T-helper 1 cell treated with Interleukin-12 subunit alpha and Interleukin-12 subunit beta and Interleukin-4 antibody, amounts not matched to agents 30 μg/mL and 1 μg/mL, for 36 hours (primary cell): Measurements from ENCODE around the gene ANP32A.

Experiments
- H3K27ac Mint-ChIP-seq: one replicate; pipeline ENCODE4 v1.8.0; 2021; ENCODE audit warnings: mild to moderate bottlenecking, mixed read lengths
- H3K27me3 Mint-ChIP-seq: one replicate; pipeline ENCODE4 v1.8.0; 2021; ENCODE audit warnings: low read depth, mixed read lengths
- H3K36me3 Mint-ChIP-seq: one replicate; pipeline ENCODE4 v1.8.0; 2021; ENCODE audit warnings: low read depth, mixed read lengths
- H3K4me1 Mint-ChIP-seq: one replicate; pipeline ENCODE4 v1.8.0; 2021; ENCODE audit warnings: low read depth, mixed read lengths
- H3K4me3 Mint-ChIP-seq: one replicate; pipeline ENCODE4 v1.8.0; 2021; ENCODE audit warnings: mild to moderate bottlenecking, moderate library complexity, mixed read lengths
- H3K9me3 Mint-ChIP-seq: one replicate; pipeline ENCODE4 v1.8.0; 2021; ENCODE audit warnings: mixed read lengths

ANP32A gene

GRCh38 chr15:68816158-68816557 is 4.5 kb downstream of the ANP32A start:
- Mint-ChIP-seq H3K36me3 (peaks cover 29% of the 10 kb centered on the region), H3K4me3 (peak overlapping the region; percentile 97), H3K27ac (peak overlapping the region; percentile 97), H3K4me1 (peaks cover 41% of the 10 kb centered on the region), H3K27me3 (no peaks in the 10 kb centered on the region), H3K9me3 (no peaks in the 10 kb centered on the region)

- H3K27ac Mint-ChIP-seq, result no peak overlapping the region
- no peaks in the 10 kb centered on the region for H3K9me3 Mint-ChIP-seq
- peaks cover 44% of the 10 kb centered on the region for H3K4me1 Mint-ChIP-seq
- no peaks in the 10 kb centered on the region for H3K27me3 Mint-ChIP-seq
- peak overlapping the region; percentile 97 for H3K4me3 Mint-ChIP-seq
- peaks cover 27% of the 10 kb centered on the region for H3K36me3 Mint-ChIP-seq
Observed at GRCh38 chr15:68815598-68815997, 5.1 kb downstream of the ANP32A start.

DNA sequence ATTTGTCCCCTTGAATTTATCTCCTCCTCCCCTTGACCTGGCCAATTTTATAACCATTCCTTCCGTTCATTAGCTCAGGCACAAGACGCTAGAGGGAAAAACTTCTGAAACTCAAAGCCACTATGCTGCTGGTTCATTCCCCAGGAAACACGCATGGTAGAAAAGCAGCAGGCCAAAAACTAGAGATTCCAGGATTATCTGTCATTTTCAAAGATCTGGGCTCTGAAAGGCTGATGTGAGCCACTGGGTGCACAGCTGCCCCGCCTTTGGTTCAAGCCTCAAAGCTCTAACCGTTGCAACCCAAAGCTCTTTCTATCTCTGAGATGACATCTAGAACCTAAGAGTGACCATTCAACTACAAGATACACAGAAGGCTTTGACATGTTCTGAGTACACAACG is 6.1 kb downstream of the ANP32A start:
- Mint-ChIP-seq H3K36me3 (peaks cover 24% of the 10 kb centered on the region), H3K4me3 (peak overlapping the region; percentile 3), H3K27me3 (no peaks in the 10 kb centered on the region), H3K4me1 (peaks cover 54% of the 10 kb centered on the region), H3K9me3 (no peaks in the 10 kb centered on the region), H3K27ac (peak overlapping the region; percentile 9)

DNA sequence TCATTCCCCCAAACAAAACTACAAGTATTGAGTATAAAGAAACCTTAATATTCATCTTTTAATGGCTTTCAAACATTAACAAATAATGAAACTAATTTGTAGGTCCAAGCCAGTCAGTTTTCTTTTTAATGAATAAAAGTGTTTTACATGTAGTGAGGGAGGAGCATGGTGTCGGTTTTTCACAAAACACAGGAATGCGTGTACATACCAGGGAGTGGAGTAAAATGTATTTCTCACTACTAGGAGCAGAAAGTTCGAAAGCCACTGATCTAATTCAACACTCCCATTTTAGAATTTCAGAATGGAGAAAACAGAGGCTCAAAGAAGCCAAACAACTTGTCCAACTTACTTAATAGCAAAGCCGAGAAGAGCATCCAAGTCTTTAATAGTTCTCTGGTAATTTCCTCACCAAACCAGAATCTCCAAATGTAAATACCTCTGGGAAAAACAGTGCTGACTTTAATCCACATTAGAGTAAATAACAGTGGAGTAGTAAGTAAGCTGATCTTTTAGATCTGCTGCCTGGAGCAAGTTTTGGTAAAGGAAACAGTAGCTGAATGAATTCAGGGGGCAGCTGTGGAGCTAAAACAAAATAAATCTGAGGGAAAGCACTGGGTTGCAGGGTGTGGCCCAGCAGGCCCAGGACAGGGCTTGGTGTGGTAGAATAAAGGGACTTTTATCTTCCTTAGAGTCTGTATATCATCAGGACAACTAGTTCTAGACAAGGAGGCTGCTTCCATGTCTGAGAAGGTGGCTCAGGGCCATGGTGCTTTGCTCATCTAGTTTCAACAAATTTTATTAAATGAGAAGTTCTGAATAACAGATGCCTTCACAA is 7.9 kb downstream of the ANP32A start:
- H3K36me3 Mint-ChIP-seq, result peaks cover 30% of the 10 kb centered on the region
- peak overlapping the region; percentile 34 for H3K27ac Mint-ChIP-seq
- no peak overlapping the region for H3K4me3 Mint-ChIP-seq
- peaks cover 69% of the 10 kb centered on the region for H3K4me1 Mint-ChIP-seq
- H3K9me3 Mint-ChIP-seq, result no peaks in the 10 kb centered on the region
- H3K27me3 Mint-ChIP-seq, result no peaks in the 10 kb centered on the region

- Mint-ChIP-seq H3K4me1 (peaks cover 69% of the 10 kb centered on the region), H3K27me3 (no peaks in the 10 kb centered on the region), H3K4me3 (no peak overlapping the region), H3K36me3 (peaks cover 28% of the 10 kb centered on the region), H3K27ac (peak overlapping the region; percentile 34), H3K9me3 (no peaks in the 10 kb centered on the region)
Observed at GRCh38 chr15:68812069-68812468, 8.6 kb downstream of the ANP32A start.

- H3K4me1 Mint-ChIP-seq, result peaks cover 67% of the 10 kb centered on the region
- no peaks in the 10 kb centered on the region for H3K27me3 Mint-ChIP-seq
- H3K4me3 Mint-ChIP-seq, result no peak overlapping the region
- H3K36me3 Mint-ChIP-seq, result peaks cover 18% of the 10 kb centered on the region
- no peak overlapping the region for H3K27ac Mint-ChIP-seq
- no peaks in the 10 kb centered on the region for H3K9me3 Mint-ChIP-seq
Observed at GRCh38 chr15:68809517-68809916, 11.2 kb downstream of the ANP32A start.

DNA sequence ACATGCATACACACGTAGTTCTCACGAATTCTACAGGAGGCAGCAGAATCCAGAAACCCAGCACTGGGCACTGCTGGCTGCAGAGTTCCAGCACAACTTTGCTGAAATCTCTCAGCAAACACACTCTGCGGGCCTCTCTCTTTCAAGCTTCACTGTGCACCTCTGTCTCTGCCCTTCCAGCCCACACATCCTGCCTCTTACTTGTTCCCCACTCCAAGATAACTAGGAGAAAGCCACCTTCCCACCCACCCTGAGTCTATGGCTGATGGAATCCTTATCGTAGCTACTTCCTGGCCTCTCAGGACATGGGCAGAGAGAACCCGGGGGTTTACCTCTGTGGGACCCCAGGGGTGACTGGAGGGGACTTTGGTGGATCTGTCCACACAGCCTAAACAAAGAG is 11.9 kb downstream of the ANP32A start:
- Mint-ChIP-seq H3K4me1 (peaks cover 68% of the 10 kb centered on the region), H3K4me3 (no peak overlapping the region), H3K36me3 (peaks cover 19% of the 10 kb centered on the region), H3K27ac (peak overlapping the region; percentile 22), H3K27me3 (no peaks in the 10 kb centered on the region), H3K9me3 (no peaks in the 10 kb centered on the region)

GRCh38 chr15:68808091-68808490 is 12.6 kb downstream of the ANP32A start:
- Mint-ChIP-seq H3K27ac (no peak overlapping the region), H3K4me3 (no peak overlapping the region)

GRCh38 chr15:68807249-68807648 is 13.4 kb downstream of the ANP32A start:
- H3K27me3 Mint-ChIP-seq, result no peaks in the 10 kb centered on the region
- H3K4me3 Mint-ChIP-seq, result no peak overlapping the region
- peaks cover 63% of the 10 kb centered on the region for H3K4me1 Mint-ChIP-seq
- no peak overlapping the region for H3K27ac Mint-ChIP-seq
- no peaks in the 10 kb centered on the region for H3K9me3 Mint-ChIP-seq
- peaks cover 17% of the 10 kb centered on the region for H3K36me3 Mint-ChIP-seq

More at GRCh38 chr15:68808091-68808490, 12.6 kb downstream of the ANP32A start:
- Mint-ChIP-seq H3K36me3 (peaks cover 19% of the 10 kb centered on the region), H3K4me1 (peaks cover 66% of the 10 kb centered on the region), H3K9me3 (no peaks in the 10 kb centered on the region), H3K27me3 (no peaks in the 10 kb centered on the region)

DNA sequence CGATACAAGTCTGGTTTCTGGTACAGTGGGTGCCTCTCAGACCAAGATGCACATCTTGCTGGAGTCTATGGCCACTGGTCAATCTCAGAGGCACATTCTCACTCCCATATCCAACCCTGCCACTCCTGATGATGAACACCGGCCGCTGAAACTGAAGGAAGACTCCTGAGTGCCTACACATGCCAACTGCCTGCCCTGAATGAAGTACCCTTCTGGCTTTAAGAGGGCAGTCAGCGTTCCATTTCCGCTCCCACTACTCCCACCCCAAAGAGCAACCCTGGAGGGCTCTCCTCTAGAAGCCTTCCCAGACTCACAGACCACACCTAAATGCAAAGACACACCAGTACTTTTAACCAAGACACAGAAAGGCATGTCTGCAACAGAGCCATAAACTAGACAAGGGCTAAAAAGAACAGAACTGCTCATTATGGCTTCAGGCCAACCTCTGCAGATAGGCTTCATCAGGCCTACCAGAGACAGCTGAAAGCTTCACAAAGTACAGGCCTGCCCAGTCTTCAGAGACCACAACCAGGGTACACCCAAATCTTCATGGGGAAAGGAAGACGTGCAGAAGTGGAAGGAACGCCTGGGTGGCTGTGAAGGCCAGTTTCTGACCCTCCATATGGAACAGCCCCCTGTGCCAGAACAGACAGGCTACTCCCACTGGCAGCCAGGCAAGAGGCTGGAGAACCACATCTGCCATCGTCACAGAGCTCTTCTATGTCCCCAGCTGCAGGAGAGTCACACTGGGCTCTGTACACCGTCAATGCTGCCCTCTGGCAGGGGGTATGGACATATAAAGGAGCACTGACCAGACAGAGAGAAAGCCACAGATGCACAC is 14.3 kb downstream of the ANP32A start:
- H3K4me3 Mint-ChIP-seq, result no peak overlapping the region
- peaks cover 17% of the 10 kb centered on the region for H3K36me3 Mint-ChIP-seq
- H3K4me1 Mint-ChIP-seq, result peaks cover 66% of the 10 kb centered on the region
- H3K9me3 Mint-ChIP-seq, result no peaks in the 10 kb centered on the region
- no peak overlapping the region for H3K27ac Mint-ChIP-seq
- no peaks in the 10 kb centered on the region for H3K27me3 Mint-ChIP-seq

GRCh38 chr15:68802373-68802772 is 18.3 kb downstream of the ANP32A start:
- no peak overlapping the region for H3K27ac Mint-ChIP-seq
- H3K4me1 Mint-ChIP-seq, result peaks cover 70% of the 10 kb centered on the region
- peaks cover 15% of the 10 kb centered on the region for H3K36me3 Mint-ChIP-seq
- H3K27me3 Mint-ChIP-seq, result no peaks in the 10 kb centered on the region
- no peaks in the 10 kb centered on the region for H3K9me3 Mint-ChIP-seq
- H3K4me3 Mint-ChIP-seq, result no peak overlapping the region

DNA sequence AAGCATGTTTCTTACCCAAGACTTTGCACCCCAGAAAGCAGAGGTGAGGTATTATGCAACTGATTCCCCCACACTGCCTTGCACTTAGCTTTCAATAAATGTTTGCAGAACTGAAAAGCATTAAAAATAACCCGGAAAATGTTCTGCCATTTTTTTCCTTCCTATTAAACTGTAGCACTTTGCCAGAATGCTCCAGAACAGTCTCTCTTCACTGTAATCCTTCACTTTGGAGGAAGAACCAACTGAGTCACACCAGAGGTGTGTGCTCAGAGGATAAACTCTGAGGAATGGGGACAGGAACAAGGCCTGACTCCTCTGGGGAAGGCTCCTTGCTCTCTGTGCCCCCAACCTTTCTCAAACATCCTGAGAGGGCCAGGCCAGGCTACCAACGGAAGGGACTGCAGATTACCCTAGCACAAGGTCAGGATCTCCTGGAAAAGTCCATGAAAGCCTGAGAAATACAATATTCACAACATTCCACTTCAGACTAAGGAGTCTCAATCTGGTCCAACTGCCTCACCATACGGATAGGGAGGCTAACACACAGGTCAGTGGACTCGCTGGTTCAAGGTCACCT is 19.0 kb downstream of the ANP32A start:
- Mint-ChIP-seq H3K9me3 (no peaks in the 10 kb centered on the region), H3K36me3 (peaks cover 12% of the 10 kb centered on the region), H3K27ac (no peak overlapping the region), H3K27me3 (no peaks in the 10 kb centered on the region), H3K4me1 (peaks cover 75% of the 10 kb centered on the region), H3K4me3 (no peak overlapping the region)

GRCh38 chr15:68800875-68801274 is 19.8 kb downstream of the ANP32A start:
- H3K27me3 Mint-ChIP-seq, result no peaks in the 10 kb centered on the region
- H3K4me3 Mint-ChIP-seq, result peak overlapping the region; percentile 26
- no peaks in the 10 kb centered on the region for H3K9me3 Mint-ChIP-seq
- peaks cover 15% of the 10 kb centered on the region for H3K36me3 Mint-ChIP-seq
- no peak overlapping the region for H3K27ac Mint-ChIP-seq
- H3K4me1 Mint-ChIP-seq, result peaks cover 73% of the 10 kb centered on the region

- Mint-ChIP-seq H3K27ac (peak overlapping the region; percentile 29), H3K9me3 (no peaks in the 10 kb centered on the region), H3K4me3 (no peak overlapping the region), H3K4me1 (peaks cover 80% of the 10 kb centered on the region), H3K27me3 (no peaks in the 10 kb centered on the region), H3K36me3 (peaks cover 22% of the 10 kb centered on the region)
Observed at GRCh38 chr15:68798346-68799094, 22.2 kb downstream of the ANP32A start.
